ENCODE results near the gene CFI. TPM values are rescaled to one million over a fixed set of nuclear protein-coding genes. Genes with fewer than 3 reads are reported as not detected.

CFI gene
- total and polyA plus RNA-seq, 9 of the 15 experiments (the other 6 are each of a cell fraction or from before 2014, with no cell fraction given) = 0.30 to 8.4 (median 0.95) TPM

DNA sequence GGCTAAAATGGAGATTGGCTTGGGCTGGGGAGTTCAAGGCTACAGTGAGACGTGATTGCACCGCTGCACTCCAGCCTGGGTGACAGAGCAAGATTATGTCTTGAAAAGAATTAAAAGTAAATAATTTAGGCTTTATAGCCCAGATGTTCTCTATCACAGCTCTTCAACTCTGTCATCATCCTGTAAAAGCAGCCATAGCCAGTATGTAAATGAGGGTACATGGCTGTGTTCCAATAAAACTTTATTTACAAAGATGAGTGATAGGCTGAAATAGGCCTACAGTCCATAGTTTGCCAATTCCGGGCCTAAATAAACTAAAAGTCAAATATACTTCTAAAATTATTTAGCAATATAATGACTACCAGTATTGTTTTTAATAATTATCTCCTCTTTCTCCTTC lies 35.2 kb upstream of the CFI start:
- TF ChIP-seq HNRNPL (IDR thresholded peaks at IDR 0.05; ENCODE audit: low read depth, low read length) = no peak
- TF ChIP-seq, protein P1, sequence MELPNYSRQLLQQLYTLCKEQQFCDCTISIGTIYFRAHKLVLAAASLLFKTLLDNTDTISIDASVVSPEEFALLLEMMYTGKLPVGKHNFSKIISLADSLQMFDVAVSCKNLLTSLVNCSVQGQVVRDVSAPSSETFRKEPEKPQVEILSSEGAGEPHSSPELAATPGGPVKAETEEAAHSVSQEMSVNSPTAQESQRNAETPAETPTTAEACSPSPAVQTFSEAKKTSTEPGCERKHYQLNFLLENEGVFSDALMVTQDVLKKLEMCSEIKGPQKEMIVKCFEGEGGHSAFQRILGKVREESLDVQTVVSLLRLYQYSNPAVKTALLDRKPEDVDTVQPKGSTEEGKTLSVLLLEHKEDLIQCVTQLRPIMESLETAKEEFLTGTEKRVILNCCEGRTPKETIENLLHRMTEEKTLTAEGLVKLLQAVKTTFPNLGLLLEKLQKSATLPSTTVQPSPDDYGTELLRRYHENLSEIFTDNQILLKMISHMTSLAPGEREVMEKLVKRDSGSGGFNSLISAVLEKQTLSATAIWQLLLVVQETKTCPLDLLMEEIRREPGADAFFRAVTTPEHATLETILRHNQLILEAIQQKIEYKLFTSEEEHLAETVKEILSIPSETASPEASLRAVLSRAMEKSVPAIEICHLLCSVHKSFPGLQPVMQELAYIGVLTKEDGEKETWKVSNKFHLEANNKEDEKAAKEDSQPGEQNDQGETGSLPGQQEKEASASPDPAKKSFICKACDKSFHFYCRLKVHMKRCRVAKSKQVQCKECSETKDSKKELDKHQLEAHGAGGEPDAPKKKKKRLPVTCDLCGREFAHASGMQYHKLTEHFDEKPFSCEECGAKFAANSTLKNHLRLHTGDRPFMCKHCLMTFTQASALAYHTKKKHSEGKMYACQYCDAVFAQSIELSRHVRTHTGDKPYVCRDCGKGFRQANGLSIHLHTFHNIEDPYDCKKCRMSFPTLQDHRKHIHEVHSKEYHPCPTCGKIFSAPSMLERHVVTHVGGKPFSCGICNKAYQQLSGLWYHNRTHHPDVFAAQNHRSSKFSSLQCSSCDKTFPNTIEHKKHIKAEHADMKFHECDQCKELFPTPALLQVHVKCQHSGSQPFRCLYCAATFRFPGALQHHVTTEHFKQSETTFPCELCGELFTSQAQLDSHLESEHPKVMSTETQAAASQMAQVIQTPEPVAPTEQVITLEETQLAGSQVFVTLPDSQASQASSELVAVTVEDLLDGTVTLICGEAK (IDR thresholded peaks at IDR 0.05) = peak; percentile 93
- TF ChIP-seq, protein P1 (CRISPR knock-in tag; IDR thresholded peaks at IDR 0.05) = peak; percentile 89
- TF ChIP-seq, protein P2, sequence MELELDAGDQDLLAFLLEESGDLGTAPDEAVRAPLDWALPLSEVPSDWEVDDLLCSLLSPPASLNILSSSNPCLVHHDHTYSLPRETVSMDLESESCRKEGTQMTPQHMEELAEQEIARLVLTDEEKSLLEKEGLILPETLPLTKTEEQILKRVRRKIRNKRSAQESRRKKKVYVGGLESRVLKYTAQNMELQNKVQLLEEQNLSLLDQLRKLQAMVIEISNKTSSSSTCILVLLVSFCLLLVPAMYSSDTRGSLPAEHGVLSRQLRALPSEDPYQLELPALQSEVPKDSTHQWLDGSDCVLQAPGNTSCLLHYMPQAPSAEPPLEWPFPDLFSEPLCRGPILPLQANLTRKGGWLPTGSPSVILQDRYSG (tag; conservative IDR thresholded peaks at IDR 0.05; ENCODE audit: low read depth) = no peak
- Histone ChIP-seq H3K9me3 (replicated peaks; ENCODE audit: control insufficient read depth, insufficient read depth, low read depth, low read length) (no peaks in the 10 kb centered on the region), H3K4me1 (replicated peaks in 1 of 2; ENCODE audit: control insufficient read depth in 2 of 2, insufficient read depth in 2 of 2, low read length in 2 of 2) (no peaks in the 10 kb centered on the region; a peak in 1 of 5 replicates), H3K27me3 (ENCODE audit: control insufficient read depth in 2 of 2, insufficient read depth in 2 of 2, low read length in 2 of 2) (no peaks in the 10 kb centered on the region), H3K9me1 (ENCODE audit: control insufficient read depth, insufficient read depth, low read length) (no peaks in the 10 kb centered on the region), H3K27ac (ENCODE audit: extremely low read depth, low read depth, low read length) (no peak overlapping the region), H3K4me2 (ENCODE audit: insufficient read depth, low read length) (no peak overlapping the region), H2AFZ (ENCODE audit: low read depth, low read length) (no peak overlapping the region), H3K36me3 (ENCODE audit: control insufficient read depth, insufficient read depth, low read length) (no peaks in the 10 kb centered on the region), H3K79me2 (ENCODE audit: control insufficient read depth, insufficient read depth, low read length) (no peaks in the 10 kb centered on the region), H3K4me3 (no peak overlapping the region), H3K9ac (ENCODE audit: insufficient read depth in 1 of 2, low read depth in 2 of 2, low read length in 2 of 2) (no peak overlapping the region), H4K20me1 (replicated peaks; ENCODE audit: control insufficient read depth, insufficient read depth, low read length) (no peaks in the 10 kb centered on the region)
- intact Hi-C loops (cut with micrococcal nuclease) = no loop called here
- POLR2A ChIA-PET = interaction anchor here (0.6 kb wide), 1 partner anchor 134 kb away, joined by 3 read pairs; no protein-coding TSS in a partner anchor
- 44% methylated on average over 3 of the region's 3 CpGs for WGBS (ENCODE audit: insufficient coverage, low coverage, missing lambda C conversion rate)
- DNase-seq (ENCODE audit: extremely low read depth in 1 of 4, low spot score in 3 of 4) = no peak
- CTCF ChIA-PET (ENCODE audit: low intra/inter-chr PET ratio) = no interaction called here
- in situ Hi-C loops (cut with MboI) = loop anchor here (10.0 kb wide), 1 partner anchor 402 kb away; the partner anchor contains the start of gene SEC24B
- no peak for FAIRE-seq
- BruUV-seq (replicated peaks) = no TSS peak
- no peak for ATAC-seq

Data from K562 (cell line).